A673 (cell line): ENCODE measurements around the gene MVK.

Source experiments
- CTCF ChIP-seq: fragments of 300-800, 200-600 bp; sonication (generic); conservative IDR thresholded peaks from 2 replicates; pipeline ENCODE4 v1.5.1; 2017; ENCODE audit warnings: low read depth, mild to moderate bottlenecking, antibody characterized with exemption, low read length, moderate library complexity, mixed read lengths
- EZH2 ChIP-seq: fragments of 200-600 bp; sonication (generic); IDR thresholded peaks from 2 replicates; pipeline ENCODE4 v1.6.1; 2017; ENCODE audit warnings: borderline replicate concordance, low read depth, mild to moderate bottlenecking, mixed read lengths, antibody characterized with exemption, low read length; ENCODE audit not compliant: poor library complexity, severe bottlenecking

GRCh38 chr12:109621211-109621694 lies 47.7 kb downstream of the MVK start:
- TF ChIP-seq CTCF (no peak), EZH2 (no peak)
